ENCODE measurements around the gene WIZ. TPM values are rescaled to one million over a fixed set of nuclear protein-coding genes. Genes with fewer than 3 reads are reported as not detected.
A peak's percentile ranks its signal among the peaks of the same experiment; 100 is the strongest.

WIZ gene
- total and polyA plus RNA-seq, 9 of the 15 experiments (the other 6 are each of a cell fraction or from before 2014, with no cell fraction given) = 0.06 to 37.5 (median 4.8) TPM

DNA sequence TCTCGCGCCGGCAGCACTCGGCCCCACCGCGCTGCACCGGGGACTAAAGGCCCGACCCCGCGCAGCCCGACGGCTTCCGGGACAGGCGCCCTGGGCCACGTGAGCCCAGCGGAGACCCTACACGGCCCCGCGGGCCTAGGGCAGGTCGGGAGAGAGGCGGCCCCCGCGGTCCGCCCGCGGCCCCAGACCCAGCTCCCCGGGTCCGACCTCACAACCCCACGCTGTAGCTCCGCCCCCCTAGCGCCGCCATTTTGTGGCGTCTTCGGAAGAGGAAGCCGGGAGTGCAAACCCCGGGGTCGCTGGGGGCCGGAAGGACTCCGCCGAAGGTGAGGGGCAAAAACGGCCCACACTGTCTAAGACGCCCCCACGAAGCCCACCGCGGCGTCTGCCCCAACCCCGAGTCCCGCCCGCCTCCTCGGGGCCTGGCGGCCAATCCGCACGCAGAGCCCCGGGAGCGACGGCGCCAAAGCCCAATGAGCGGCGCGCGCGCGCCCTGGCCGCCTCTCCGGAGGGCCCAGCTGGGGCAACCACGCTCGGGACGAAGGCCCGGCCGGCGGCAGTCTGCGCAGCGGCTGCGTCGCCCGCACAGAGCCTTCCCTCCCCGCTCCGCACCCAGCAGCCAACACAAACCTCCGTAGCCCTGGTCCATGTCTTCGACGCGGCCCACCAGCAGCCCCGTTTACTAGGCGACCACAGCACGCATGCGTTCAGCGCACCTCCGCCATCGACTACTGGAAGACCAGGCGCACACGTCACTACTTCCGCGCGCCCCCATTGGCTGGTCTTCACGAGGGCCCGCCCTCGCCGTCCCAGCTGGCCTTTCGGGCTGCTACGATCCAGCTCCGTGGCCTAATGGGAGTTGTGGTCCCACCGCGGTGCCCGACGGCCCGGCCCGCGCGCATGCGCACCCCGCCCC, 70.4 kb downstream of the WIZ start, which contains the start of gene AKAP8 (continued):
- TF ChIP-seq ZNF124 (CRISPR knock-in tag; IDR thresholded peaks at IDR 0.05) (0 out of 2 replicates have a peak, but pooled peaks have one; percentile 21), ELF2 (CRISPR knock-in tag; IDR thresholded peaks at IDR 0.05) (peak; percentile 22; the same call in 1 of the 2 replicates), GABPB1 (CRISPR knock-in tag; IDR thresholded peaks at IDR 0.05) (peak; percentile 71), GATAD2A (IDR thresholded peaks at IDR 0.05) (0 out of 2 replicates have a peak, but pooled peaks have one; percentile 9), PPARD (CRISPR knock-in tag; IDR thresholded peaks at IDR 0.05) (no peak), MTA3 (IDR thresholded peaks at IDR 0.05; ENCODE audit: borderline replicate concordance) (peak; percentile 75), PHB (CRISPR knock-in tag; IDR thresholded peaks at IDR 0.05) (peak; percentile 86; the same call in 1 of the 2 replicates), SUPT5H (IDR thresholded peaks at IDR 0.05) (peak; percentile 93), SIN3B (IDR thresholded peaks at IDR 0.05; ENCODE audit: low read depth) (peak; percentile 61), ZNF282 (CRISPR knock-in tag; IDR thresholded peaks at IDR 0.05) (peak; percentile 87; the same call in 1 of the 2 replicates), ETV6 (IDR thresholded peaks at IDR 0.05; ENCODE audit: borderline replicate concordance in 1 of 2, low read depth in 2 of 2, low read length in 1 of 2) (0 out of 4 replicates have a peak, but pooled peaks of 1 of the 2 experiments have one; percentile 42), ETV6 (CRISPR knock-in tag; IDR thresholded peaks at IDR 0.05; ENCODE audit: borderline replicate concordance) (0 out of 2 replicates have a peak, but pooled peaks have one; percentile 1), BACH1 (tag; IDR thresholded peaks at IDR 0.05) (no peak), CBFB (CRISPR knock-in tag; IDR thresholded peaks at IDR 0.05) (no peak), SIX5 (IDR thresholded peaks at IDR 0.05; ENCODE audit: borderline replicate concordance in 1 of 2, insufficient read depth in 1 of 2, low read depth in 1 of 2, low read length in 2 of 2) (peak; percentile 58 to 67; a peak in 3 of 4 replicates), HBP1 (CRISPR knock-in tag; IDR thresholded peaks at IDR 0.05) (0 out of 2 replicates have a peak, but pooled peaks have one; percentile 44), ZFX (CRISPR knock-in tag; IDR thresholded peaks at IDR 0.05) (peak; percentile 94), PRMT5 (CRISPR knock-in tag; IDR thresholded peaks at IDR 0.05) (no peak)
- TF ChIP-seq, protein P1, sequence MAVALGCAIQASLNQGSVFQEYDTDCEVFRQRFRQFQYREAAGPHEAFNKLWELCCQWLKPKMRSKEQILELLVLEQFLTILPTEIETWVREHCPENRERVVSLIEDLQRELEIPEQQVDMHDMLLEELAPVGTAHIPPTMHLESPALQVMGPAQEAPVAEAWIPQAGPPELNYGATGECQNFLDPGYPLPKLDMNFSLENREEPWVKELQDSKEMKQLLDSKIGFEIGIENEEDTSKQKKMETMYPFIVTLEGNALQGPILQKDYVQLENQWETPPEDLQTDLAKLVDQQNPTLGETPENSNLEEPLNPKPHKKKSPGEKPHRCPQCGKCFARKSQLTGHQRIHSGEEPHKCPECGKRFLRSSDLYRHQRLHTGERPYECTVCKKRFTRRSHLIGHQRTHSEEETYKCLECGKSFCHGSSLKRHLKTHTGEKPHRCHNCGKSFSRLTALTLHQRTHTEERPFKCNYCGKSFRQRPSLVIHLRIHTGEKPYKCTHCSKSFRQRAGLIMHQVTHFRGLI (CRISPR knock-in tag; IDR thresholded peaks at IDR 0.05) = no peak
- TF ChIP-seq, protein P2, sequence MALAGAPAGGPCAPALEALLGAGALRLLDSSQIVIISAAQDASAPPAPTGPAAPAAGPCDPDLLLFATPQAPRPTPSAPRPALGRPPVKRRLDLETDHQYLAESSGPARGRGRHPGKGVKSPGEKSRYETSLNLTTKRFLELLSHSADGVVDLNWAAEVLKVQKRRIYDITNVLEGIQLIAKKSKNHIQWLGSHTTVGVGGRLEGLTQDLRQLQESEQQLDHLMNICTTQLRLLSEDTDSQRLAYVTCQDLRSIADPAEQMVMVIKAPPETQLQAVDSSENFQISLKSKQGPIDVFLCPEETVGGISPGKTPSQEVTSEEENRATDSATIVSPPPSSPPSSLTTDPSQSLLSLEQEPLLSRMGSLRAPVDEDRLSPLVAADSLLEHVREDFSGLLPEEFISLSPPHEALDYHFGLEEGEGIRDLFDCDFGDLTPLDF (CRISPR knock-in tag; IDR thresholded peaks at IDR 0.05) = no peak
- TF ChIP-seq, protein P3, sequence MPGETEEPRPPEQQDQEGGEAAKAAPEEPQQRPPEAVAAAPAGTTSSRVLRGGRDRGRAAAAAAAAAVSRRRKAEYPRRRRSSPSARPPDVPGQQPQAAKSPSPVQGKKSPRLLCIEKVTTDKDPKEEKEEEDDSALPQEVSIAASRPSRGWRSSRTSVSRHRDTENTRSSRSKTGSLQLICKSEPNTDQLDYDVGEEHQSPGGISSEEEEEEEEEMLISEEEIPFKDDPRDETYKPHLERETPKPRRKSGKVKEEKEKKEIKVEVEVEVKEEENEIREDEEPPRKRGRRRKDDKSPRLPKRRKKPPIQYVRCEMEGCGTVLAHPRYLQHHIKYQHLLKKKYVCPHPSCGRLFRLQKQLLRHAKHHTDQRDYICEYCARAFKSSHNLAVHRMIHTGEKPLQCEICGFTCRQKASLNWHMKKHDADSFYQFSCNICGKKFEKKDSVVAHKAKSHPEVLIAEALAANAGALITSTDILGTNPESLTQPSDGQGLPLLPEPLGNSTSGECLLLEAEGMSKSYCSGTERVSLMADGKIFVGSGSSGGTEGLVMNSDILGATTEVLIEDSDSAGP (CRISPR knock-in tag; IDR thresholded peaks at IDR 0.05) = no peak

Data from K562 (cell line).